Cardiac muscle cell (in vitro differentiated cells and primary cell): ENCODE measurements around the gene PRICKLE2. TPM values are rescaled to one million over a fixed set of nuclear protein-coding genes. Genes with fewer than 3 reads are reported as not detected.

Experiments used
- DNase-seq, 2 donors: peaks; one replicate each; pipeline versions ENCODE4 v3.0.0 to v3.0.0-alpha.2; 2010 to 2017; ENCODE audit warnings: low read depth in 1 of 2, low spot score in 1 of 2
- H3K27ac ChIP-seq: fragments of 200-600 bp; sonication (generic); 2 replicates; pipeline ENCODE4 v1.5.1; 2016
- H3K27me3 ChIP-seq: fragments of 200-600 bp; sonication (generic); 2 replicates; pipeline ENCODE4 v1.6.0; 2016; ENCODE audit warnings: control low read depth
- H3K36me3 ChIP-seq: fragments of 200-600 bp; sonication (generic); 2 replicates; pipeline ENCODE4 v1.5.1; 2016; ENCODE audit warnings: control low read depth
- H3K4me1 ChIP-seq: fragments of 200-600 bp; sonication (generic); 2 replicates; pipeline ENCODE4 v1.8.1; 2017; ENCODE audit warnings: low read depth, mild to moderate bottlenecking, mixed run types
- H3K4me3 ChIP-seq: fragments of 200-600 bp; sonication (generic); 2 replicates; pipeline ENCODE4 v1.5.1; 2016; ENCODE audit warnings: mild to moderate bottlenecking
- H3K9me3 ChIP-seq: fragments of 200-600 bp; sonication (generic); 2 replicates; pipeline ENCODE4 v1.5.1; 2017; ENCODE audit warnings: low read depth, mild to moderate bottlenecking, control low read depth
- CTCF ChIP-seq: IDR thresholded peaks from 2 replicates; pipeline ENCODE4 v1.5.1; 2012; ENCODE audit warnings: low read depth, mild to moderate bottlenecking, low read length
- polyA plus RNA-seq: library from polyadenylated mRNA; unstranded; fragments of >200 nt; fragmentation: Nextera tagmentation; extraction: Ambion mirVana; gene quantifications from 2 replicates; pipeline ENCODE4 v1.2.1, GENCODE V29; 2016
- total RNA-seq: library from RNA; depleted of rRNA; stranded (reverse); fragments of >200 nt; gene quantifications from 2 replicates; pipeline ENCODE4 v1.2.3, GENCODE V29; 2016

Gene PRICKLE2
- total and polyA plus RNA-seq, 2 experiments from 2014 or later, result 4.3 to 11.7 TPM

- TF ChIP-seq CTCF, result no peak
- DNase-seq, result no peak
- no peak overlapping the region for H3K27ac ChIP-seq
Measured at GRCh38 chr3:64104006-64104405, 121.3 kb downstream of the PRICKLE2 start.

GRCh38 chr3:64103131-64103530 is 122.1 kb downstream of the PRICKLE2 start:
- Histone ChIP-seq H3K27me3 (no peaks in the 10 kb centered on the region), H3K36me3 (no peaks in the 10 kb centered on the region), H3K9me3 (no peaks in the 10 kb centered on the region), H3K4me1 (no peaks in the 10 kb centered on the region), H3K4me3 (no peak overlapping the region), H3K27ac (no peak overlapping the region)
- DNase-seq, result peak in 1 of 2 donors; percentile 54
- no peak for TF ChIP-seq CTCF

More at GRCh38 chr3:64104006-64104405, 121.3 kb downstream of the PRICKLE2 start:
- H3K27me3 ChIP-seq, result no peaks in the 10 kb centered on the region
- H3K4me1 ChIP-seq, result no peaks in the 10 kb centered on the region
- no peak overlapping the region for H3K4me3 ChIP-seq
- no peaks in the 10 kb centered on the region for H3K36me3 ChIP-seq
- no peaks in the 10 kb centered on the region for H3K9me3 ChIP-seq

- Histone ChIP-seq H3K4me1 (no peaks in the 10 kb centered on the region), H3K36me3 (no peaks in the 10 kb centered on the region), H3K9me3 (no peaks in the 10 kb centered on the region), H3K27ac (no peak overlapping the region), H3K27me3 (no peaks in the 10 kb centered on the region), H3K4me3 (no peak overlapping the region)
- no peak for DNase-seq
- TF ChIP-seq CTCF, result no peak
Measured at GRCh38 chr3:64102147-64102546, 123.1 kb downstream of the PRICKLE2 start.

- no peaks in the 10 kb centered on the region for H3K9me3 ChIP-seq
- no peak for TF ChIP-seq CTCF
- no peak overlapping the region for H3K4me3 ChIP-seq
- H3K27ac ChIP-seq, result no peak overlapping the region
- no peaks in the 10 kb centered on the region for H3K27me3 ChIP-seq
- no peak for DNase-seq
- H3K36me3 ChIP-seq, result no peaks in the 10 kb centered on the region
- H3K4me1 ChIP-seq, result peaks cover 5% of the 10 kb centered on the region
Measured at GRCh38 chr3:64099316-64099715, 126.0 kb downstream of the PRICKLE2 start.

- Histone ChIP-seq H3K27me3 (no peaks in the 10 kb centered on the region), H3K4me1 (peaks cover 11% of the 10 kb centered on the region), H3K4me3 (no peak overlapping the region), H3K9me3 (no peaks in the 10 kb centered on the region), H3K27ac (no peak overlapping the region), H3K36me3 (no peaks in the 10 kb centered on the region)
- no peak for DNase-seq
- no peak for TF ChIP-seq CTCF
Measured at GRCh38 chr3:64098670-64099069, 126.6 kb downstream of the PRICKLE2 start.

- H3K36me3 ChIP-seq, result no peaks in the 10 kb centered on the region
- no peak overlapping the region for H3K27ac ChIP-seq
- no peak for DNase-seq
- H3K4me3 ChIP-seq, result no peak overlapping the region
- no peak for TF ChIP-seq CTCF
- no peaks in the 10 kb centered on the region for H3K27me3 ChIP-seq
- H3K9me3 ChIP-seq, result no peaks in the 10 kb centered on the region
- H3K4me1 ChIP-seq, result peaks cover 15% of the 10 kb centered on the region
Measured at GRCh38 chr3:64097920-64098319, 127.3 kb downstream of the PRICKLE2 start.
